GM13977 (cell line): ENCODE data around the gene CCL2.
"Not testable (repeated sequence)": the region's sequence is repeated elsewhere in the genome, so short reads cannot be mapped to it uniquely, and the experiment has no call there.

Experiments
- DNase-seq: peaks from one replicate; pipeline ENCODE4 v3.0.0; 2012; ENCODE audit warnings: low spot score
- CTCF ChIP-seq: IDR thresholded peaks from 2 replicates; pipeline ENCODE4 v1.5.1; 2012; ENCODE audit warnings: mild to moderate bottlenecking, control low read depth; ENCODE audit not compliant: insufficient read depth; ENCODE audit errors: extremely low read depth, missing control alignments
- in situ Hi-C: fragments of 300-500 bp; cut with MboI; formaldehyde crosslinking; loops from one replicate; pipeline ENCODE4 v1.12.0; 2022; ENCODE audit warnings: low sequenced_read_pairs, low pct_unique_long_range_greater_than_20kb, mixed read lengths, inconsistent platforms; ENCODE audit not compliant: unreplicated experiment

The CCL2 gene

DNA sequence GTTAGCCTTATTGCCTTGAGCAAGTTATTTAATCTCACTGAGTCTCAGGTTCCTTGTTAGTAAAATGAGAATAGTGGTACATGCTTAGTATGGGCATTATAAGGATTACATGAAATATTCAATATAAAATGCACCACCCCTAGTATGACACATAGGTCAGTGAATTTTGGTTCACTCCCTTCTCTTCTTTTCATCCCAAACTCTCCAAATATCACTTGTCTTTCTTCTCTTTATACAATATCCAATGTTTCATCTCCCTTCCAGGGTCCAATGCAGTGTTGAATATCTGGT lies 28.4 kb upstream of the CCL2 start:
- TF ChIP-seq CTCF: no peak
- DNase-seq: no peak
- in situ Hi-C loops: no loop called here

DNA sequence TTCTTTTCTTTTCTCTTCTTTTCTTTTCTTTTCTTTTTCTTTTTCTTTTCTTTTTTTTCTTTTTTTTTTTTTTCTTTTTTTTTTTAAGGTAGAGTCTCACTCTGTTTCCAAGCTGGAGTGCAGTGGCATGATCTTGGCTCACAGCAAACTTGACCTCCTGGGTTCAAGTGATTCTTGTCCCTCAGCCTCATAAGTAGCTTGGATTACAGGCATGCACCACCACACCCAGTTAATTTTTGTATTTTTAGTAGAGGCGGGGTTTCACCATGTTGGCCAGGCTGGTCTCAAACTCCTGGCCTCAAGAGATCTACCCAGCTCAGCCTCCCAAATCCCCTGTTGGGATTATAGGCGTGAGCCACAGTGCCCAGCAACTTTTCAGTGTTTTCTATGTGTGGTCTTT lies 27.8 kb upstream of the CCL2 start:
- in situ Hi-C loops: not testable (repeated sequence)

GRCh38 chr17:34227707-34228106 lies 27.4 kb upstream of the CCL2 start:
- in situ Hi-C loops: no loop called here
- DNase-seq: no peak
- TF ChIP-seq CTCF: no peak

More for the DNA sequence above, 27.8 kb upstream of the CCL2 start:
- not testable (repeated sequence) for DNase-seq

- no peak for DNase-seq
- no peak for TF ChIP-seq CTCF
- in situ Hi-C loops: no loop called here
Measured at GRCh38 chr17:34228781-34229180, 26.3 kb upstream of the CCL2 start.

- no peak for TF ChIP-seq CTCF
- in situ Hi-C loops: no loop called here
- no peak for DNase-seq
Measured at GRCh38 chr17:34230342-34230741, 24.7 kb upstream of the CCL2 start.

DNA sequence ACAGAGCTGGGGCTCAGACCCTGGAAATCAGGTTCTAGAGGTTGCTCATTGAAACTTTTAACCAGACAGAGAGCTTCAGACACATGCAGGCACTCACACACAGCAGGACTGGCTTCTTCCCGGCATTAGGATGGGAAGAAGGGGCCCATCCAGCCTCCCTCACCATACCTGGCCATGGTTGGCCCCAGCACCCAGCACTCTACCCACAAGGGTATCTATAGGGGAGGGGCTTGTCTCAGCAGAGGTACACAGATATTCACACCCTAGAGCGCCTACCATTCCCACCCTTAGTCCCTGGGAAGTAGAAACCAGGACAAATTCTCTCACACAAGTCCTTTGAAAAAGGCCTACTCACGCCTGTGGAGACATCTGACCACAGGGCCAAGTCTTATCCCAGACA lies 20.5 kb upstream of the CCL2 start:
- TF ChIP-seq CTCF: no peak

GRCh38 chr17:34235389-34236028 lies 19.6 kb upstream of the CCL2 start:
- in situ Hi-C loops: no loop called here
- DNase-seq: no peak

More for the DNA sequence above, 20.5 kb upstream of the CCL2 start:
- in situ Hi-C loops: no loop called here
- no peak for DNase-seq

More at GRCh38 chr17:34235389-34236028, 19.6 kb upstream of the CCL2 start:
- TF ChIP-seq CTCF: no peak
